Measurements from ENCODE around the gene MT1F. TPM values are rescaled to one million over a fixed set of nuclear protein-coding genes. Genes with fewer than 3 reads are reported as not detected.
"Not testable (repeated sequence)": the region's sequence is repeated elsewhere in the genome, so short reads cannot be mapped to it uniquely, and the experiment has no call there.

Gene MT1F
- total and polyA plus RNA-seq, 5 experiments from 2014 or later, result 18.4 to 97.4 (median 82.3) TPM

DNA sequence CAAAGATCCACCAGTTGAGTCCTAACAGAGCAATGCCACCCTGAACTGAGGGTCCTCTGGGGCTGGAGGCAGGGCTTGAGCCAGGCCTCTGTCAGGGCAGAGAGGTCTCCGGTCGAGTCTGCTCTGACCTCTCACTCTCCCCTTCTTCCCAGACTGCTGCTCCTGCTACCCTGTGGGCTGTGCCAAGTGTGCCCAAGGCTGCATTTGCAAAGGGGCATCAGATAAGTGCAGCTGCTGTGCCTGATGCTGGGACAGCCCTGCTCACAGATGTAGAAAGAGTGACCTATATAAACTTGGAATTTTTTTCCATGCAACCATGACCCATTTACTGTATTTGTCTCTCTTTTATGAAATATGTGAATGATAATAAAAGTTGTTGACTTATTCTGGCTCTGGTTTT lies 8.5 kb upstream of the MT1F start:
- no peak for DNase-seq
- H3K27ac Mint-ChIP-seq, result no peak overlapping the region
- no peaks in the 10 kb centered on the region for H3K36me3 Mint-ChIP-seq
- peaks cover under 1 to 4% (median 2%) of the 10 kb centered on the region in 4 donors for H3K4me1 Mint-ChIP-seq
- peaks cover 5 to 20% (median 14%) of the 10 kb centered on the region in 5 donors for H3K27me3 Mint-ChIP-seq
- H3K9me3 Mint-ChIP-seq, result no peaks in the 10 kb centered on the region
- ATAC-seq, result no peak
- no peak overlapping the region for H3K4me3 Mint-ChIP-seq
- POLR2A ChIA-PET, result no interaction called here

DNA sequence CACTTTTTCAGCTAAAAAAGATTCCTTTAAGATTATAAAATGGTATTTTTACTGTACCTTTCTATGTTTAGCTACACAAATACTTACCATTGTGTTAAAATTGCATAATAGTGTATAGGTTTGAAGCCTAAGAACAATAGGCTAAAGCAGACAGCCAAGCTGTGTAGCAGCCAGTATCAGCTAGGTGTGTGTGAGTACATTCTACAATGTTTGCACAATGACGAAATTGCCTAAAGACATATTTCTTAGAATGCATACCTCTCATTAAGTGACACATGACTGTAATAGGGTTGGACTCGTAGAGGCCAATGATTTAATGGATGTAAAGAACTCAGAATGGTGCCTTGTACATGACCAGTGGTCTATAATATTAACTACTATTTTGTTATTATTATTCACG lies 7.9 kb upstream of the MT1F start:
- Mint-ChIP-seq H3K9me3 (no peaks in the 10 kb centered on the region), H3K27ac (no peak overlapping the region), H3K27me3 (peaks cover 5 to 21% (median 14%) of the 10 kb centered on the region in 5 donors), H3K36me3 (no peaks in the 10 kb centered on the region), H3K4me1 (no peaks in the 10 kb centered on the region), H3K4me3 (no peak overlapping the region)
- DNase-seq (no peak), ATAC-seq (no peak)
- POLR2A ChIA-PET, result no interaction called here

DNA sequence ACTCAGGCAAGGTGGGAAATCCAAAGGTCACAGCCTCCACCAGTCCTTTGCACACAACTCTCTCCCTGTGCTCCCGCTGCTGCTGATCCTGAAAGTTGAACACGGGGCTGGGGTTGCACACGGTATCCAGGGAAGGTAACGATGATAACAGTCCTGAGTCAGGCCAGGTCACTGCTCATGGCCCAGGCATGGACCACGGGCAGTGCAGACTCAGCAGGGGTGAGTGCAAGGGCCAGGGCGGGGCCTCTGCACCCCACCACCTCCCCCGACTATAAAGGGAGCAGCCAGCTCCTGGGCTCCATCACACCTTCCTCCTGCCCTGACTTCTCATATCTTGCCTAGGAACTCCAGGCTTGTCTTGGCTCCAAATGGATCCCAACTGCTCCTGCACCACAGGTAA lies 6.2 kb upstream of the MT1F start, which contains the start of gene MT1B:
Gene MT1B, plus strand, starts transcription at position 301 of the 400 bp plus-strand sequence. Its CDS starts 68 bp downstream, at position 369.
- Mint-ChIP-seq H3K27me3 (peaks cover 3 to 21% (median 8%) of the 10 kb centered on the region in 5 donors), H3K9me3 (no peaks in the 10 kb centered on the region), H3K36me3 (no peaks in the 10 kb centered on the region), H3K27ac (no peak within 1 kb of the TSS), H3K4me3 (no peak within 1 kb of the TSS), H3K4me1 (no peaks in the 10 kb centered on the region)
- DNase-seq (no peak), ATAC-seq (no peak)
- POLR2A ChIA-PET, result interaction anchor here (2.2 kb wide), 1 partner anchor 8 kb away, joined by 8 read pairs; no protein-coding TSS in a partner anchor

DNA sequence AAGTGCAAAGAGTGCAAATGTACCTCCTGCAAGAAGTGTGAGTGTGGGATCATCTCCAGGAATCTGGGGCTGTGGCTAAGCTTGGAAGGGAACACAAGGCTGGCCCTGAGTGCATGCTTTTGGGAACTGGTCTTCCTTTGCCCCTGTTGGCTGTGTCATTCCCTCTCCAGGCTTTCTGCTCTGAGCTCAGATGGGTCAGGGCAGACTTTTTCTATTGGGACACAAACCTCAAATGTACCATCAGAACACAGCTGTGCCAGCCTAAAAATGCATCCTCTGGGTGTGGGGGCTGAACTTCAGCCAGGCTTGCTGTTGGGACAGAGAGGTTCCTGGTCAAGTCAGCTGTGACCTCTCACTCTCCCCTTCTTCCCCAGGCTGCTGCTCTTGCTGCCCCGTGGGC lies 5.2 kb upstream of the MT1F start:
- POLR2A ChIA-PET, result interaction anchor here (2.2 kb wide), 1 partner anchor 9 kb away, joined by 8 read pairs; no protein-coding TSS in a partner anchor
- ATAC-seq, result no peak
- DNase-seq, result no peak
- no peak overlapping the region for H3K4me3 Mint-ChIP-seq
- H3K9me3 Mint-ChIP-seq, result no peaks in the 10 kb centered on the region
- H3K36me3 Mint-ChIP-seq, result no peaks in the 10 kb centered on the region
- H3K4me1 Mint-ChIP-seq, result peaks cover 0 to 6% (median 2%) of the 10 kb centered on the region in 4 donors
- no peak overlapping the region for H3K27ac Mint-ChIP-seq
- peaks cover 2 to 21% (median 6%) of the 10 kb centered on the region in 5 donors for H3K27me3 Mint-ChIP-seq

DNA sequence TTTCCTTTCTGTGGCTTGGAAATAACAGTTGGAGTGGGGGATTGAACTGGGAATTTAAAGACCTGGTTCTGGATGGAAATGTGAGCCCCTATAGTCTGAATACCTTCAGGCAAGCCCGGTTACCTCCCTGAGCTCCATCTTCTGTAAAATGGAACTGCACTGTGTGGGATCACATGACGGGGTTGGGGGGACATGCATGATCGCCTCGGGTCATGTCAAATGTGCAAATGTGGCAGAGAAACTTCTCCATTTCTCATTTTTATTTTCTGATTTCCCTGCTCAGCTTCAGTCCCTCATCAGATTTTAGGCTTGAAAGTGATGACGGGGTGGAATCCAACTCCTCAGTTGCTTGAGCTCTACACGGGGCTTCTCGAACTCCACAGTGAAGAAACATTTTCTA lies 4.5 kb upstream of the MT1F start:
- Mint-ChIP-seq H3K4me1 (peaks cover 6 to 10% (median 7%) of the 10 kb centered on the region in 4 donors), H3K9me3 (no peaks in the 10 kb centered on the region), H3K27me3 (peaks cover 2 to 21% (median 6%) of the 10 kb centered on the region in 5 donors), H3K36me3 (no peaks in the 10 kb centered on the region), H3K27ac (no peak overlapping the region), H3K4me3 (no peak overlapping the region)
- POLR2A ChIA-PET, result interaction anchor here (1.4 to 2.2 kb wide), 2 partner anchors 9 kb away, joined by 4 to 8 read pairs; no protein-coding TSS in a partner anchor
- ATAC-seq (no peak), DNase-seq (no peak)

DNA sequence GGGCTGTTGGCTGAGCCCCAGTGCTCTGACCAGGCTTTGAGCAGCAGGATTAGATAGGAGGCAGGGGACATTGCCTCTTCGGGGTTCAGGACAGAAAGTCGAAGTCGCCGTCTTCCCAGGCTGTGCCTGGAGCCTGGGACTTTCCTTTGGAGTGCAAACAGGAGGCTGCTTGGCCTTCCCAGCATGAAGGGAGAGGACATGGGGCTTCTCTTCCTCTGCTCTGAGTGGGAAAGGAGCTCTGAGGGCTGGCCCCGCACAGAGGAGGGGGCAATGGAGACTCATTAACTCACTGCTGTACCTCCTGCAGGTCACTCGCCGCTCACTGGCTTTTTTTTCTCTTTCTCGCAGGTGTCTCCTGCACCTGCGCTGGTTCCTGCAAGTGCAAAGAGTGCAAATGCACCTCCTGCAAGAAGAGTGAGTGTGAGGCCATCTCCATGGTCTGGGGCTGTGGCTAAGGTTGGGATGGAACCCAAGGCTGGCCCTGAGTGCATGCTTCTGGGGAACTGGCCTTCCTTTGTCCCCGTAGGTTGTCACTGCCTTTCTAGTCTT lies 642 bp downstream of the MT1F start:
- peak overlapping the region; percentile 92 to 99 (median 97) for H3K4me3 Mint-ChIP-seq
- peaks cover 0 to 9% (median 0%) of the 10 kb centered on the region in 5 donors for H3K27me3 Mint-ChIP-seq
- DNase-seq, result no peak
- POLR2A ChIA-PET, result interaction anchor here (1.0 to 2.4 kb wide), 5 partner anchors 10 to 53 kb away, joined by 3 to 11 read pairs (median 6); partner anchors contain the start of genes MT1X and MT2A
- ATAC-seq, result no peak
- H3K27ac Mint-ChIP-seq, result peak overlapping the region; percentile 87 to 98 (median 97)
- no peaks in the 10 kb centered on the region for H3K9me3 Mint-ChIP-seq
- peaks cover 25 to 49% (median 41%) of the 10 kb centered on the region in 4 donors for H3K4me1 Mint-ChIP-seq
- H3K36me3 Mint-ChIP-seq, result peaks cover 0 to 3% (median 0%) of the 10 kb centered on the region in 3 donors

DNA sequence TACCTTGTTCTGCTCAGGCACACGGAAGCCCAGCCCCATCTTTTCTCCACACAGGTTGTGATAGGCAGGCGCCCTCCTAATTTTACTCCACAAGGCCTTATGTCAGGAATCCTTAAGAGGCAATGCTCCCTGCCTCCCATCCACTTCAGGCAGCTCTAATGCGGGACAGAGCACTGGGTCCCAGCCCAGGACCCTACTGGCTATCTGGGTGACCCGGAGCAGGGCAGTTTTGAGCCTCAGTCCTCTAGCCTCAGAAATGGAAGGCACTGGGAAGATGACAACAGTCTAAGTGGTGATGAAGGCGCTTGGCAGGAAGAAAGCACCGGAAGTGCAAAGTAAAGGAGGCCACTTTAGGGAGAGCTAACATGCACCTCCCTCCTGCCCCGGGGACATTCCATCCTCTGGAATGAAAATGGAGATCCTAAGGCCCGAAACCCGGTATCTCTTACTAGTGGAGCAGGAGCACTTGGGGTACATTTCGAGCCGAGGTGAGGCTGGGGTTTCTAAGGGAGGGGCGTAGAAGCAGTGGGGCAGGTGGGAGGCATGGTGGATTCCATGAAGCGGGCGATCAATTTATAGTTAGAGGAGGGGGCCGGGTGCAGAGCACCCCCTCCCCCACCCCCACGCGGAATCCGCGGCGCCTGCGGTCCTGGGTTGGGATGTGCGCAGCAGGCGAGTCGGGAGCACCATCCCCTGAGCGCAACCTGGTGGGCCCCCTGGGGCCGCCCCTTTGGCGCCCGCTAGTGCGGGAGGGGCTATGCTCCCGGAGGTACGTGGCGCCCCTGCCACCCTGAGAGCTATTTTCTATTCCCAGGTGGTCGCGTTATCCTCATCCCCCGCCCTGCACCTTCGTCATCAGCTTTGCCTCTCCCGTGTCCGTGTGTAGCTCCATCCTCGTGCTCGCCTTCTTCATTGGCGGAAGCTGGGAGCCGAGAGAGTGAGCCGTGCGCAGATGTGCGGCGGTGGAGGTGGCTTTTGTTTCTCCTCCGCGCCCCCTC lies 4.9 kb downstream of the MT1F start:
- Mint-ChIP-seq H3K27ac (peak overlapping the region; percentile 85 to 96 (median 92)), H3K36me3 (peaks cover 0 to 19% (median 8%) of the 10 kb centered on the region in 3 donors), H3K9me3 (no peaks in the 10 kb centered on the region), H3K4me1 (peaks cover 24 to 56% (median 39%) of the 10 kb centered on the region in 4 donors), H3K4me3 (peak overlapping the region; percentile 81 to 95 (median 90)), H3K27me3 (peaks cover 3 to 33% (median 6%) of the 10 kb centered on the region in 5 donors)
- POLR2A ChIA-PET, result interaction anchor here (0.7 to 4.8 kb wide), 10 partner anchors 9 to 55 kb away, joined by 3 to 33 read pairs (median 6); partner anchors contain the start of genes MT1X and MT2A
- peak in 3 of 10 donors; percentile 24 to 46 (median 43) for DNase-seq
- ATAC-seq, result peak; percentile 72 to 83

DNA sequence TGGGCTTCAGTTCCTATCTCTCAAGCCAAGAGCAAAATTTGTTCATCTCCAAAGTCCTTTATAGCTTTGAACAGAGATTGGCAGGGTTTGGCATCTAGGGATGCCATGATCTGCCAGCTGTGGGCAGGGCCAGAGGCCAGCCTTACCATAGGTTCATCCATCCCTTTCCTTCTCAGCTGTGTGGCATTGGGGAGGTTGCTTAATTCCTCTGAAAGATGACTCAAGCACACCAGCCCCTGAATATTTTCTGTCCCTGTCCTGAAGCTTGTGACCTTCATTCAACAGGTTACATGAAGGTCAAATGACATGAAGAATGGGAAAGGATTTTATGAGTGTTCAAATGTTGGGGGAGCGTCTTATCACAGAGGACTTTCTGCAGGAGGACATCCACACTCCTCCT lies 6.7 kb downstream of the MT1F start:
- peaks cover 29 to 56% (median 39%) of the 10 kb centered on the region in 4 donors for H3K4me1 Mint-ChIP-seq
- peak overlapping the region in 1 of 10 donors; percentile 73 for H3K27ac Mint-ChIP-seq
- peak overlapping the region in 1 of 10 donors; percentile 30 for H3K4me3 Mint-ChIP-seq
- no peaks in the 10 kb centered on the region for H3K9me3 Mint-ChIP-seq
- H3K36me3 Mint-ChIP-seq, result peaks cover 0 to 19% (median 8%) of the 10 kb centered on the region in 3 donors
- DNase-seq, result no peak
- ATAC-seq, result no peak
- peaks cover 17 to 46% (median 25%) of the 10 kb centered on the region in 5 donors for H3K27me3 Mint-ChIP-seq
- POLR2A ChIA-PET, result interaction anchor here (4.8 kb wide), 1 partner anchor 57 kb away, joined by 33 read pairs; the partner anchor contains the start of gene MT2A

DNA sequence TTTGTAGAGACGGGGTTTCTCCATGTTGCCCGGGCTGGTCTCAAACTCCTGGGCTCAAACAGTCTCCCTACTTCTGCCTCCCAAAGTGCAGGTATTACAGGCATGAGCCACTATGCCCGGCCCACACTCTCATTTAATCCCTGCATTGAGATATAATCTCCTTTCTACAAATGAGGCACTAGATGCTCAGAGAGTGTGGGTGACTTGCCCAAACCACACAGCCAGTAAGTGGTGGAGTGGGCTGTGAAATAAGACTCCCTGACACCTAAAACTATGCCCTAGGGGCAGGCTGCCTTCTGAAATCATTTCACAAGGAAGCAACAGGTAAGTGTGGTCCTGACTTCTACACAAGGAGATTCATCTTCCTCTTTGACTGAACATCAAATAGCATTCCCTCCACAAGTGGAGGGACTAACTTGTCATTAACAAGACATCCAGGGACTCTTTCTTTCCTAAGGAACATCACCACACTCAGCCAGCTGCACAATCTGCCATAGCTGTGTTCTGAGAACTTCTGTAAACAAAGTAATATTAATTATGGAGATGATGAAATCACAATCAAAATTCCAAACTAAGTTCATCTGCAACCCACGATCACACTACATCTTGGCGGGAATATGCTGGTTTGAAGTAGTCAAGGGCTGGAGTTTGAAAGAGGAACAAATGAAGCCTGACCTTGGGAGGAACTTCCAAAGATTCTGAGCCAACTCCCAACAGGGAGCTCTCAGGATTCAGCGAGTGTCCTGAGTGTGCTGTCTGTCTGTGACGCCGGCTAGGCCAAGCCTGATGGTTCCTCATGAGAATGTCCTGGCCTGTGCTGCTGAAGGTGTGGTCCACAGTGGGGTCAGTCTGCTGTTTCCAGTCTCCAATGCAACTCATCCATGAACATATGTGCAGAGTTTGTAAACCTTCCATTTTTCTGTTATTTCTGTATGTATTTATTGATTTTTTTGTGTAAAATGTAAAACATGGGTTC lies 7.8 kb downstream of the MT1F start:
- Mint-ChIP-seq H3K36me3 (peaks cover 0 to 17% (median 8%) of the 10 kb centered on the region in 3 donors), H3K4me1 (peaks cover 28 to 52% (median 40%) of the 10 kb centered on the region in 4 donors), H3K27me3 (peaks cover 21 to 50% (median 36%) of the 10 kb centered on the region in 5 donors)
- H3K4me3 Mint-ChIP-seq, H3K9me3 Mint-ChIP-seq, DNase-seq, H3K27ac Mint-ChIP-seq, ATAC-seq: not testable (repeated sequence)
- POLR2A ChIA-PET, result interaction anchor here (4.8 kb wide), 1 partner anchor 58 kb away, joined by 33 read pairs; the partner anchor contains the start of gene MT2A

DNA sequence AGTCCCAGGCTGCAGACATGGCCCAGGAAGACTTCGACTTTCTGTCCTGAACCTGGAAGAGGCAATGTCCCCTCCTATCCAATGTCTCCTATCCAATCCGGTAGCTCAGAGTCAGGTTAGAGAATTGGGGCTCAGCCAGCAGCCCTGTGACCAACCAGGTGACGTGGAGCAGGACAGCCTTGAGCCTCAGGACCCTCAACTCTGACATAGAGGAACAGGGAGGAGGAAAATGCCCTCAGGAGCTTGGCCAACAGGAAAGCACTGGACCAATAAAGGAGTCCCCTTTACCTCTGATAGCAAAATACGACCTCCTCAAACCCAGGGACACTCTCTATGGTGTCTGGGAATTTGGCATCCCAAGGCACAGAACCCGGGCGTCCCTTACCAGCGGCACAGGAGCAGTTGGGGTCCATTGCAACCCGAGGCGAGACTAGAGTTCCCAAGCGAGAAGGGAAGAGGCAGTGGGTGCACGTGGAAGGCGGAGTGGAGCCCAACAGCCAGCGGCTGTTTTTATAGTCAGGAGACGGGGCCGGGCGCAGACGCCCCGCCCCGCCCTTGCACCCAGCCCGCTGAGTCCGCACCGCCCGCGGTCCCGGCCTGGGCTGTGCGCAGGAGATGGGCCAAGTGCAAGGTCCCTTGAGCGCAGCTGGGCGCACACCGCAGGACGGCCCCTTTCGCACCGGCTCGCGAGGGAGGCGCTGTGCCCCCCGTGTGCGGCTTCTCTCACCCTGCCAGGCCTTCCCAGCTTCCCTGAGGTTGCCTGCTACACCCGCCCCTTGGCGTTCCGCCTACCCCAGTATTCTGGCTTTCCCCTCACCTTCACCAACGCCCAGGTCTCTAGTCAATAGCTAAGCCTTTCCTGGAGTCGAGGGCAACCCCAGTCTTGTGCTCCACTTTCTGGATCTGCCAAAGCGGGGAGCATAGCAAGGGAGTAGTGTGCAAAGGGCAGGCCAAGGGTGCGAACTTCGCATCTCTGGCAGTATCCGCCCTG lies 10.1 kb downstream of the MT1F start, which contains the start of gene MT1G:
Gene MT1G, minus strand, starts transcription at position 485 of the 991 bp plus-strand sequence. Its CDS starts 72 bp downstream, at position 413.
- peaks cover 15 to 35% (median 24%) of the 10 kb centered on the region in 4 donors for H3K4me1 Mint-ChIP-seq
- peaks cover 0 to 17% (median 8%) of the 10 kb centered on the region in 3 donors for H3K36me3 Mint-ChIP-seq
- no peak within 1 kb of the TSS for H3K27ac Mint-ChIP-seq
- peaks cover 27 to 56% (median 46%) of the 10 kb centered on the region in 5 donors for H3K27me3 Mint-ChIP-seq
- H3K9me3 Mint-ChIP-seq, result no peaks in the 10 kb centered on the region
- POLR2A ChIA-PET, result interaction anchor here (0.6 to 0.9 kb wide), 2 partner anchors 15 to 34 kb away, joined by 3 to 4 read pairs; partner anchors contain the start of gene MT1X
- ATAC-seq (peak; percentile 62 to 69), DNase-seq (no peak)
- peak within 1 kb of the TSS in 8 of 10 donors; percentile 34 to 65 (median 54) for H3K4me3 Mint-ChIP-seq
